ENCODE results near the gene FHDC1. TPM values are rescaled to one million over a fixed set of nuclear protein-coding genes. Genes with fewer than 3 reads are reported as not detected.

The FHDC1 gene
- polyA plus RNA-seq, 3 donors: 0.21 TPM; not detected in 2

DNA sequence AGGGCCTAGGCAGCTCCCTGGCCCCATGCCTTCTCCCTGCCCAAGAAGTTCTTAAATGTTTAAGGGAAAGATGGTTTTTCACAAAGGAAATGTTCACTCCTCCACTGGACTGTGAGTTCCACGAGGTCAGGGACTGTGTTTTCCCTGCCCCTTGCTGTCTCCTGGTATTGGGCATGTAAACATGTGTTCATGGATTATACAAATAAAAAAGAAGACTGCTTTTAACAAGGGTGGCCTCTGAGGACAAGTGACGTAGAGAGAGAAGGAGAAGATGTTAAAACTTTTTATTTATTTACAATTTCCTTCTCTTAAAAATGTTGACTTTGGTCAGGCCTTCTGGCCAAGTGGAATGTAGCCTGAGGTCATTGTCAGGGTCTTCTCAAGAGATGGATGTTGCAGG lies 66.0 kb downstream of the FHDC1 start:
- Histone ChIP-seq H4K20me1 (ENCODE audit: insufficient read depth, low read length) (no peaks in the 10 kb centered on the region), H3K36me3 (replicated peaks in 1 of 2; ENCODE audit: control insufficient read depth in 1 of 2, insufficient read depth in 2 of 2, low read length in 2 of 2) (no peaks in the 10 kb centered on the region), H3K4me1 (ENCODE audit: control insufficient read depth in 1 of 2, insufficient read depth in 2 of 2, low read length in 2 of 2) (no peaks in the 10 kb centered on the region), H3K79me2 (ENCODE audit: insufficient read depth, low read length) (no peaks in the 10 kb centered on the region), H3K4me2 (replicated peaks; ENCODE audit: extremely low read depth, low read length, poor library complexity, severe bottlenecking) (no peak overlapping the region), H3K27ac (ENCODE audit: low read depth in 1 of 2, low read length in 2 of 2) (no peak overlapping the region), H3K4me3 (replicated peaks in 1 of 3; ENCODE audit: low read depth in 2 of 3, low read length in 3 of 3) (no peak overlapping the region), H3K9me3 (replicated peaks in 1 of 2; ENCODE audit: control insufficient read depth in 1 of 2, insufficient read depth in 1 of 2, low read length in 2 of 2) (no peaks in the 10 kb centered on the region), H3K9ac (ENCODE audit: insufficient read depth, low read length, poor library complexity, severe bottlenecking) (no peak overlapping the region), H3K27me3 (ENCODE audit: control insufficient read depth in 2 of 2, insufficient read depth in 2 of 2, low read length in 2 of 2) (no peaks in the 10 kb centered on the region), H2AFZ (ENCODE audit: insufficient read depth, low read depth, low read length, poor library complexity, severe bottlenecking) (no peak overlapping the region)
- no peak overlapping the region for H3K27ac Mint-ChIP-seq
- DNase-seq: no peak
- H3K4me1 Mint-ChIP-seq: peaks cover 2% of the 10 kb centered on the region
- H3K9me3 Mint-ChIP-seq: no peaks in the 10 kb centered on the region
- H3K27me3 Mint-ChIP-seq (ENCODE audit: low read depth in 3 of 3): peaks cover 0 to 3% (median 0%) of the 10 kb centered on the region in 3 donors
- WGBS (ENCODE audit: insufficient coverage): no CpG with 5 or more reads among the region's 2 CpGs
- H3K36me3 Mint-ChIP-seq: no peaks in the 10 kb centered on the region
- H3K4me3 Mint-ChIP-seq: no peak overlapping the region
- intact Hi-C loops (cut with micrococcal nuclease): no loop called here
- TF ChIP-seq, protein P1, sequence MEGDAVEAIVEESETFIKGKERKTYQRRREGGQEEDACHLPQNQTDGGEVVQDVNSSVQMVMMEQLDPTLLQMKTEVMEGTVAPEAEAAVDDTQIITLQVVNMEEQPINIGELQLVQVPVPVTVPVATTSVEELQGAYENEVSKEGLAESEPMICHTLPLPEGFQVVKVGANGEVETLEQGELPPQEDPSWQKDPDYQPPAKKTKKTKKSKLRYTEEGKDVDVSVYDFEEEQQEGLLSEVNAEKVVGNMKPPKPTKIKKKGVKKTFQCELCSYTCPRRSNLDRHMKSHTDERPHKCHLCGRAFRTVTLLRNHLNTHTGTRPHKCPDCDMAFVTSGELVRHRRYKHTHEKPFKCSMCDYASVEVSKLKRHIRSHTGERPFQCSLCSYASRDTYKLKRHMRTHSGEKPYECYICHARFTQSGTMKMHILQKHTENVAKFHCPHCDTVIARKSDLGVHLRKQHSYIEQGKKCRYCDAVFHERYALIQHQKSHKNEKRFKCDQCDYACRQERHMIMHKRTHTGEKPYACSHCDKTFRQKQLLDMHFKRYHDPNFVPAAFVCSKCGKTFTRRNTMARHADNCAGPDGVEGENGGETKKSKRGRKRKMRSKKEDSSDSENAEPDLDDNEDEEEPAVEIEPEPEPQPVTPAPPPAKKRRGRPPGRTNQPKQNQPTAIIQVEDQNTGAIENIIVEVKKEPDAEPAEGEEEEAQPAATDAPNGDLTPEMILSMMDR (IDR thresholded peaks at IDR 0.05): no peak

DNA sequence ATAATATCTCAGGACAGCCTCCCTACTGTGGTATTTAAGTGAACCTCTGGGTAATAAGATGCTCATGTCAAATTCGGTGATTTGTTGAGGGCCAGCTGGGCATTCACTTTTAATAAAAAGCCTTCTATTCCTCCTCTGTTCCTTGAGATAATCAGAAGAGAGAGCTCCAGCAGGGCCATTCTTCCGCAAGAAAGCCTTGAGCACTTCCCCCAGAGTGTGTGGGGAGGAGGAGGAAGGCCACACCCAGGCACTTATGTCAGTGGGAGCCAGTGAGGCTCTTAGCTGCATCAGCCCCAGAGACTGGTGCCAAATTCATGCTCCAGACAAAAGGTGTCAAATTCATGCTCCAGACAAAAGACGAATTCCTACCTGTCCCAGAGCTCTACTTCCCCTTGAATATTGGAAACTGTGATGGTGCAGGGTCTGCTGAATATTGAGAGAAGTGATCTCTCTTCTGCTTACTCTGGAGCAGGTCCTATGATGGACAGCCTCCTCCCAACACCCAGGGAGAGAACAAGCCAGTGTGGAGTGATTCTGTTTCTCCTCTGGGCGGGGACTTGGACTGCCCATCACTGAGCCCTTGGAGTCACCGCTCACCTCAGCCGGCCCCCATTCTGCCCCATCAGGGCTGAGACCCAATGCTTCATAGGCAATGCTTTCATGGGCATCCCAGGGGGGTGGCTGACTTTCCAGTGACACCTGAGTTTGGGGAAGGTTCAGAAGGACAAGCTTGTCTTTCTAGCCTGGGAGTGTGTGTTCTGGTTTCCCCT lies 68.1 kb downstream of the FHDC1 start:
- H3K4me2 ChIP-seq (replicated peaks; ENCODE audit: extremely low read depth, low read length, poor library complexity, severe bottlenecking): no peak overlapping the region
- no peaks in the 10 kb centered on the region for H3K27me3 ChIP-seq (ENCODE audit: control insufficient read depth in 2 of 2, insufficient read depth in 2 of 2, low read length in 2 of 2)
- peaks cover 0 to 4% of the 10 kb centered on the region in 2 donors for H3K9me3 ChIP-seq (replicated peaks in 1 of 2; ENCODE audit: control insufficient read depth in 1 of 2, insufficient read depth in 1 of 2, low read length in 2 of 2)
- Mint-ChIP-seq H3K9me3 (peaks cover 0 to 6% (median 3%) of the 10 kb centered on the region in 7 donors), H3K27me3 (ENCODE audit: low read depth in 3 of 3) (peaks cover 0 to 3% (median 0%) of the 10 kb centered on the region in 3 donors), H3K27ac (peak overlapping the region in 1 of 7 donors; percentile 22), H3K4me3 (no peak overlapping the region), H3K4me1 (peaks cover 2% of the 10 kb centered on the region), H3K36me3 (no peaks in the 10 kb centered on the region)
- H2AFZ ChIP-seq (ENCODE audit: insufficient read depth, low read depth, low read length, poor library complexity, severe bottlenecking): no peak overlapping the region
- no peak for DNase-seq
- H3K36me3 ChIP-seq (replicated peaks in 1 of 2; ENCODE audit: control insufficient read depth in 1 of 2, insufficient read depth in 2 of 2, low read length in 2 of 2): no peaks in the 10 kb centered on the region
- H3K4me3 ChIP-seq (replicated peaks in 1 of 3; ENCODE audit: low read depth in 2 of 3, low read length in 3 of 3): no peak overlapping the region
- H3K4me1 ChIP-seq (ENCODE audit: control insufficient read depth in 1 of 2, insufficient read depth in 2 of 2, low read length in 2 of 2): no peaks in the 10 kb centered on the region
- H3K27ac ChIP-seq (ENCODE audit: low read depth in 1 of 2, low read length in 2 of 2): no peak overlapping the region
- WGBS (ENCODE audit: insufficient coverage): no CpG with 5 or more reads among the region's 6 CpGs
- intact Hi-C loops (cut with micrococcal nuclease): no loop called here
- H4K20me1 ChIP-seq (ENCODE audit: insufficient read depth, low read length): no peaks in the 10 kb centered on the region
- TF ChIP-seq, protein P1 (IDR thresholded peaks at IDR 0.05): no peak
- no peak overlapping the region for H3K9ac ChIP-seq (ENCODE audit: insufficient read depth, low read length, poor library complexity, severe bottlenecking)
- no peaks in the 10 kb centered on the region for H3K79me2 ChIP-seq (ENCODE audit: insufficient read depth, low read length)
